Breast epithelium (tissue), 3 donors: ENCODE measurements around the gene BRD9.
"Not testable (repeated sequence)": the region's sequence is repeated elsewhere in the genome, so short reads cannot be mapped to it uniquely, and the experiment has no call there.

ENCODE experiments used
- POLR2A ChIP-seq: fragments of 450-650 bp; IDR thresholded peaks from one replicate; pipeline ENCODE4 v1.6.1; 2016; ENCODE audit warnings: antibody characterized with exemption, mild to moderate bottlenecking, moderate library complexity
- TF ChIP-seq, protein P1 (sequence below), 3 donors: fragments of 450-650 bp; IDR thresholded peaks; one replicate each; pipeline ENCODE4 v1.5.1; 2016 to 2017; ENCODE audit warnings: antibody characterized with exemption in 3 of 3, mild to moderate bottlenecking in 3 of 3, moderate library complexity in 3 of 3

DNA sequence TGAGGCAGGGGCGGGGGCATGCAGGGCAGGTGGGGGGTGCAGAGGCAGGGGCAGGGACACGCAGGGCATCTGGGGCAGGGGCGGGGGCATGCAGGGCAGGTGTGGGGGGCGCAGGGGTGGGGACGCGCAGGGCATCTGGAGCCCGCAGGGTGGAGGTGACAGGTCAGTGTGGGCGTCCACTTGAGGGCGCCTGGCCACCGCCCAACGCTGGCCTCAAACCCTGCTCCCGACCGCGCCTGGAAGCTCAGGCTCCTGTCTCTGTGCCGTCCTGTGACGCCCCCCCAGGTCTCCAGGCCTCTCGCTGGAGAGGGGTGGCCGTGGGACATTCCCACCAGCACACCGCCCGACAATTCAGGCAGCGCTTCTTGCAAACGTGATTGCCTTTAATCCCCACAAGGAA is 48.7 kb downstream of the BRD9 start:
- TF ChIP-seq, protein P1, sequence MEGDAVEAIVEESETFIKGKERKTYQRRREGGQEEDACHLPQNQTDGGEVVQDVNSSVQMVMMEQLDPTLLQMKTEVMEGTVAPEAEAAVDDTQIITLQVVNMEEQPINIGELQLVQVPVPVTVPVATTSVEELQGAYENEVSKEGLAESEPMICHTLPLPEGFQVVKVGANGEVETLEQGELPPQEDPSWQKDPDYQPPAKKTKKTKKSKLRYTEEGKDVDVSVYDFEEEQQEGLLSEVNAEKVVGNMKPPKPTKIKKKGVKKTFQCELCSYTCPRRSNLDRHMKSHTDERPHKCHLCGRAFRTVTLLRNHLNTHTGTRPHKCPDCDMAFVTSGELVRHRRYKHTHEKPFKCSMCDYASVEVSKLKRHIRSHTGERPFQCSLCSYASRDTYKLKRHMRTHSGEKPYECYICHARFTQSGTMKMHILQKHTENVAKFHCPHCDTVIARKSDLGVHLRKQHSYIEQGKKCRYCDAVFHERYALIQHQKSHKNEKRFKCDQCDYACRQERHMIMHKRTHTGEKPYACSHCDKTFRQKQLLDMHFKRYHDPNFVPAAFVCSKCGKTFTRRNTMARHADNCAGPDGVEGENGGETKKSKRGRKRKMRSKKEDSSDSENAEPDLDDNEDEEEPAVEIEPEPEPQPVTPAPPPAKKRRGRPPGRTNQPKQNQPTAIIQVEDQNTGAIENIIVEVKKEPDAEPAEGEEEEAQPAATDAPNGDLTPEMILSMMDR (IDR thresholded peaks at IDR 0.05), result not testable (repeated sequence)
- not testable (repeated sequence) for TF ChIP-seq POLR2A
